B cell (primary cell): ENCODE data around the gene STARD3NL. TPM values are rescaled to one million over a fixed set of nuclear protein-coding genes. Genes with fewer than 3 reads are reported as not detected.

ENCODE experiments used
- ATAC-seq: fragments of 200-7000 bp; cut with Tn5 transposase; one replicate; pipeline ENCODE4 v1.10.0; 2021; ENCODE audit warnings: low read depth, mild to moderate bottlenecking, moderate number of reproducible peaks, moderate library complexity
- CTCF ChIA-PET: fragments of 350-600 bp; sonication (Branson Sonifier 250); formaldehyde crosslinking; loops from one replicate; lab custom pipeline; 2021; ENCODE audit warnings: antibody characterized with exemption, inconsistent platforms; lab: Charles Lee
- POLR2A ChIA-PET: fragments of 350-600 bp; sonication (Branson Sonifier 250); formaldehyde crosslinking; loops from one replicate; lab custom pipeline; 2021; ENCODE audit warnings: antibody characterized with exemption; lab: Charles Lee
- DNase-seq: peaks from one replicate; pipeline ENCODE4 v3.0.0; 2013
- H2AFZ ChIP-seq: 2 replicates; pipeline ENCODE4 v1.6.1; 2012; ENCODE audit warnings: mild to moderate bottlenecking, low read depth, low read length; ENCODE audit not compliant: insufficient read depth, poor library complexity, severe bottlenecking
- H3K27ac ChIP-seq, 2 donors: 1 replicate in 1 of 2; 2 replicates in 1 of 2; pipeline ENCODE4 v1.5.1; 2012 to 2013; ENCODE audit warnings: low read length in 2 of 2, mild to moderate bottlenecking in 2 of 2, moderate library complexity in 1 of 2
- H3K27me3 ChIP-seq, 4 experiments: fragments of 200-600 bp in 1 of 4; sonication (generic) in 1 of 4; replicated peaks in 1 of 4; 1 replicate in 2 of 4; 2 replicates in 2 of 4; pipeline versions ENCODE4 v1.6.1 to v1.7.0; 2013 to 2016; ENCODE audit warnings: low read length in 3 of 4, mild to moderate bottlenecking in 2 of 4, mixed read lengths in 1 of 4, moderate library complexity in 1 of 4; ENCODE audit not compliant: insufficient read depth in 4 of 4, control insufficient read depth in 3 of 4; ENCODE audit errors: control extremely low read depth in 1 of 4
- H3K36me3 ChIP-seq, 2 experiments: replicated peaks in 1 of 2; 1 replicate in 1 of 2; 2 replicates in 1 of 2; pipeline versions ENCODE4 v1.6.1 to v1.7.1; 2013; ENCODE audit warnings: low read length in 1 of 2; ENCODE audit not compliant: insufficient read depth in 2 of 2, control insufficient read depth in 1 of 2; ENCODE audit errors: control extremely low read depth in 1 of 2, extremely low read depth in 1 of 2
- H3K4me1 ChIP-seq, 2 donors: fragments of 200-600 bp in 1 of 2; sonication (generic) in 1 of 2; 1 replicate in 1 of 2; 2 replicates in 1 of 2; pipeline versions ENCODE4 v1.5.1 to v1.6.1; 2013 to 2017; ENCODE audit warnings: low read length in 2 of 2; ENCODE audit not compliant: control insufficient read depth in 2 of 2, insufficient read depth in 2 of 2
- H3K4me2 ChIP-seq: replicated peaks from 2 replicates; pipeline ENCODE3; 2012; ENCODE audit warnings: mild to moderate bottlenecking, low read depth, low read length; ENCODE audit not compliant: poor library complexity, severe bottlenecking
- H3K4me3 ChIP-seq, 5 experiments: fragments of 200-600 bp in 1 of 5; sonication (generic) in 1 of 5; 1 replicate in 3 of 5; 2 replicates in 2 of 5; pipeline versions ENCODE4 v1.5.1 to v1.7.0; 2011 to 2016; ENCODE audit warnings: low read length in 4 of 5, mild to moderate bottlenecking in 4 of 5, low read depth in 2 of 5, control low read depth in 1 of 5, moderate library complexity in 1 of 5; ENCODE audit not compliant: insufficient read depth in 1 of 5; ENCODE audit errors: control extremely low read depth in 1 of 5, extremely low read depth in 1 of 5
- H3K79me2 ChIP-seq: fragments of 200-600 bp; sonication (generic); one replicate; pipeline ENCODE4 v1.6.0; 2016; ENCODE audit warnings: low read length; ENCODE audit not compliant: control insufficient read depth, insufficient read depth
- H3K9ac ChIP-seq: fragments of 200-600 bp; sonication (generic); 2 replicates; pipeline ENCODE4 v1.6.1; 2017; ENCODE audit warnings: mild to moderate bottlenecking, low read length, moderate library complexity
- H3K9me3 ChIP-seq, 3 donors: one replicate each; pipeline versions ENCODE4 v1.6.1 to v1.7.1; 2013; ENCODE audit warnings: low read length in 2 of 3; ENCODE audit not compliant: control insufficient read depth in 2 of 3, insufficient read depth in 1 of 3; ENCODE audit errors: control extremely low read depth in 1 of 3
- H4K20me1 ChIP-seq: 2 replicates; pipeline ENCODE4 v1.6.0; 2012; ENCODE audit warnings: mild to moderate bottlenecking, low read length; ENCODE audit not compliant: insufficient read depth, control insufficient read depth, poor library complexity, severe bottlenecking
- H3K27ac Mint-ChIP-seq: one replicate; pipeline ENCODE4 v1.8.0; 2021; ENCODE audit warnings: mixed read lengths
- H3K27me3 Mint-ChIP-seq: one replicate; pipeline ENCODE4 v1.8.0; 2021; ENCODE audit warnings: mixed read lengths
- H3K4me1 Mint-ChIP-seq: one replicate; pipeline ENCODE4 v1.8.0; 2021; ENCODE audit warnings: mixed read lengths
- H3K4me3 Mint-ChIP-seq: one replicate; pipeline ENCODE4 v1.8.0; 2021; ENCODE audit warnings: mixed read lengths
- H3K9me3 Mint-ChIP-seq: one replicate; pipeline ENCODE4 v1.8.0; 2022; ENCODE audit warnings: mixed read lengths; ENCODE audit not compliant: insufficient read depth
- CTCF ChIP-seq: fragments of 200-600 bp; IDR thresholded peaks from one replicate; pipeline ENCODE4 v1.8.0; 2022; ENCODE audit warnings: antibody characterized with exemption, mild to moderate bottlenecking
- EZH2 ChIP-seq: IDR thresholded peaks from 2 replicates; pipeline ENCODE4 v1.6.1; 2012; ENCODE audit warnings: borderline replicate concordance, low read depth, mild to moderate bottlenecking, moderate library complexity, low read length; ENCODE audit not compliant: insufficient read depth, poor library complexity, severe bottlenecking
- WGBS: methylation state at CpG from one replicate; pipeline ENCODE4 v1.1.5; 2013; ENCODE audit warnings: missing lambda C conversion rate; ENCODE audit not compliant: insufficient coverage; 5-methylcytosine and 5-hydroxymethylcytosine counted together
- intact Hi-C: fragments of 100-400 bp; cut with micrococcal nuclease; formaldehyde crosslinking; loops from one replicate; pipeline ENCODE4 v1.10.0; 2022
- polyA plus RNA-seq: library from polyadenylated mRNA; depleted of rRNA; stranded (reverse); fragments of >200 nt; gene quantifications from 2 replicates; pipeline ENCODE4 v1.2.3, GENCODE V29; 2012
- total RNA-seq, 2 donors: library from RNA; stranded (reverse); fragments of 120-200 nt in 1 of 2; gene quantifications; 1 replicate in 1 of 2; 2 replicates in 1 of 2; pipeline versions ENCODE4 v1.2.3 to v1.2.4, GENCODE V29; 2013 to 2022

The STARD3NL gene
- total and polyA plus RNA-seq, 2 donors (not counting 1 experiment from before 2014, with no cell fraction given): 13.4 to 24.5 TPM

GRCh38 chr7:38151556-38151955, 26.5 kb upstream of the STARD3NL start:
- Mint-ChIP-seq H3K27ac (no peak overlapping the region), H3K9me3 (peaks cover 8% of the 10 kb centered on the region), H3K27me3 (peaks cover 35% of the 10 kb centered on the region), H3K4me1 (no peaks in the 10 kb centered on the region), H3K4me3 (no peak overlapping the region)
- H3K36me3 ChIP-seq: no peaks in the 10 kb centered on the region
- no peak overlapping the region for H3K4me2 ChIP-seq
- intact Hi-C loops: no loop called here
- H3K79me2 ChIP-seq: no peaks in the 10 kb centered on the region
- no CpG with 5 or more reads among the region's 2 CpGs for WGBS
- no peaks in the 10 kb centered on the region for H3K4me1 ChIP-seq
- H3K9me3 ChIP-seq: peaks cover 0 to 7% (median 0%) of the 10 kb centered on the region in 3 donors
- ChIA-PET CTCF (interaction anchor here (1.1 kb wide), 1 partner anchor 42 kb away, joined by 3 read pairs; no protein-coding TSS in a partner anchor), POLR2A (no interaction called here)
- DNase-seq (no peak), ATAC-seq (no peak)
- no peak overlapping the region for H3K9ac ChIP-seq
- no peaks in the 10 kb centered on the region for H3K27me3 ChIP-seq
- no peak overlapping the region for H3K4me3 ChIP-seq
- TF ChIP-seq EZH2 (no peak), CTCF (no peak)
- H2AFZ ChIP-seq: no peak overlapping the region
- H4K20me1 ChIP-seq: no peaks in the 10 kb centered on the region
- H3K27ac ChIP-seq: no peak overlapping the region

GRCh38 chr7:38153515-38153914, 24.5 kb upstream of the STARD3NL start:
- H3K27me3 Mint-ChIP-seq: peaks cover 28% of the 10 kb centered on the region
- intact Hi-C loops: no loop called here

More at GRCh38 chr7:38153515-38153914, 24.5 kb upstream of the STARD3NL start:
- H3K27ac ChIP-seq: no peak overlapping the region
- ChIA-PET POLR2A (no interaction called here), CTCF (interaction anchor here (0.7 kb wide), 1 partner anchor 44 kb away, joined by 3 read pairs; no protein-coding TSS in a partner anchor)
- H3K4me2 ChIP-seq: no peak overlapping the region
- H3K9ac ChIP-seq: no peak overlapping the region
- no peak for DNase-seq
- Mint-ChIP-seq H3K27ac (no peak overlapping the region), H3K4me1 (no peaks in the 10 kb centered on the region), H3K4me3 (no peak overlapping the region), H3K9me3 (peaks cover 8% of the 10 kb centered on the region)
- no peak overlapping the region for H2AFZ ChIP-seq
- H3K9me3 ChIP-seq: peaks cover 0 to 7% (median 0%) of the 10 kb centered on the region in 3 donors
- no peaks in the 10 kb centered on the region for H4K20me1 ChIP-seq
- no peak for TF ChIP-seq CTCF
- TF ChIP-seq EZH2: no peak
- no peaks in the 10 kb centered on the region for H3K4me1 ChIP-seq
- WGBS: no CpG with 5 or more reads among the region's 1 CpG
- H3K36me3 ChIP-seq: no peaks in the 10 kb centered on the region
- H3K27me3 ChIP-seq: no peaks in the 10 kb centered on the region
- no peak overlapping the region for H3K4me3 ChIP-seq
- no peak for ATAC-seq
- H3K79me2 ChIP-seq: no peaks in the 10 kb centered on the region
